ENCODE measurements around the gene ARHGAP24. TPM values are rescaled to one million over a fixed set of nuclear protein-coding genes. Genes with fewer than 3 reads are reported as not detected.

The ARHGAP24 gene
- total and polyA plus RNA-seq, 2 of the 13 experiments (the other 11 are each of a cell fraction or from before 2014, with no cell fraction given), result 0.07 to 0.55 TPM

GRCh38 chr4:85717847-85718246 is 242.9 kb downstream of the ARHGAP24 start:
- 0% methylated on average over 2 of the region's 2 CpGs for WGBS (ENCODE audit: low lambda C conversion rate)
- POLR2A ChIA-PET, result no interaction called here
- Histone ChIP-seq H3K79me2 (ENCODE audit: insufficient read depth, low read length) (no peaks in the 10 kb centered on the region), H4K20me1 (ENCODE audit: insufficient read depth, low read length) (no peaks in the 10 kb centered on the region), H3K27me3 (ENCODE audit: control insufficient read depth in 1 of 2, insufficient read depth in 2 of 2, low read length in 2 of 2) (no peaks in the 10 kb centered on the region), H3K36me3 (replicated peaks in 1 of 2; ENCODE audit: control insufficient read depth in 1 of 2, insufficient read depth in 2 of 2, low read length in 2 of 2) (no peaks in the 10 kb centered on the region), H3K9me3 (ENCODE audit: low read length) (no peaks in the 10 kb centered on the region), H3K9ac (ENCODE audit: insufficient read depth, low read depth, low read length) (no peak overlapping the region), H3K4me1 (ENCODE audit: insufficient read depth, low read length) (no peaks in the 10 kb centered on the region), H3K27ac (ENCODE audit: extremely low read length, insufficient read depth, low read length) (no peak overlapping the region), H3K4me3 (replicated peaks in 1 of 3; ENCODE audit: insufficient read depth in 1 of 3, low read depth in 2 of 3, low read length in 3 of 3) (no peak overlapping the region), H3K4me2 (ENCODE audit: low read depth, low read length) (no peak overlapping the region), H2AFZ (ENCODE audit: low read length) (no peak overlapping the region)
- no TSS peak for BruUV-seq (replicated peaks)
- CTCF ChIA-PET (ENCODE audit: low intra/inter-chr PET ratio, low total read pairs), result no interaction called here
- TF ChIP-seq, protein P1, sequence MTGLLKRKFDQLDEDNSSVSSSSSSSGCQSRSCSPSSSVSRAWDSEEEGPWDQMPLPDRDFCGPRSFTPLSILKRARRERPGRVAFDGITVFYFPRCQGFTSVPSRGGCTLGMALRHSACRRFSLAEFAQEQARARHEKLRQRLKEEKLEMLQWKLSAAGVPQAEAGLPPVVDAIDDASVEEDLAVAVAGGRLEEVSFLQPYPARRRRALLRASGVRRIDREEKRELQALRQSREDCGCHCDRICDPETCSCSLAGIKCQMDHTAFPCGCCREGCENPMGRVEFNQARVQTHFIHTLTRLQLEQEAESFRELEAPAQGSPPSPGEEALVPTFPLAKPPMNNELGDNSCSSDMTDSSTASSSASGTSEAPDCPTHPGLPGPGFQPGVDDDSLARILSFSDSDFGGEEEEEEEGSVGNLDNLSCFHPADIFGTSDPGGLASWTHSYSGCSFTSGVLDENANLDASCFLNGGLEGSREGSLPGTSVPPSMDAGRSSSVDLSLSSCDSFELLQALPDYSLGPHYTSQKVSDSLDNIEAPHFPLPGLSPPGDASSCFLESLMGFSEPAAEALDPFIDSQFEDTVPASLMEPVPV (CRISPR knock-in tag; IDR thresholded peaks at IDR 0.05), result no peak
- TF ChIP-seq MED13 (CRISPR knock-in tag; IDR thresholded peaks at IDR 0.05) (no peak), MIER2 (CRISPR knock-in tag; IDR thresholded peaks at IDR 0.05) (no peak), ZBTB21 (CRISPR knock-in tag; IDR thresholded peaks at IDR 0.05) (no peak), ZEB1 (IDR thresholded peaks at IDR 0.05; ENCODE audit: insufficient replicate concordance, low read depth) (no peak), ZKSCAN8 (CRISPR knock-in tag; IDR thresholded peaks at IDR 0.05; ENCODE audit: borderline replicate concordance) (no peak), ZNF549 (CRISPR knock-in tag; IDR thresholded peaks at IDR 0.05) (no peak)
- TF ChIP-seq, protein P2, sequence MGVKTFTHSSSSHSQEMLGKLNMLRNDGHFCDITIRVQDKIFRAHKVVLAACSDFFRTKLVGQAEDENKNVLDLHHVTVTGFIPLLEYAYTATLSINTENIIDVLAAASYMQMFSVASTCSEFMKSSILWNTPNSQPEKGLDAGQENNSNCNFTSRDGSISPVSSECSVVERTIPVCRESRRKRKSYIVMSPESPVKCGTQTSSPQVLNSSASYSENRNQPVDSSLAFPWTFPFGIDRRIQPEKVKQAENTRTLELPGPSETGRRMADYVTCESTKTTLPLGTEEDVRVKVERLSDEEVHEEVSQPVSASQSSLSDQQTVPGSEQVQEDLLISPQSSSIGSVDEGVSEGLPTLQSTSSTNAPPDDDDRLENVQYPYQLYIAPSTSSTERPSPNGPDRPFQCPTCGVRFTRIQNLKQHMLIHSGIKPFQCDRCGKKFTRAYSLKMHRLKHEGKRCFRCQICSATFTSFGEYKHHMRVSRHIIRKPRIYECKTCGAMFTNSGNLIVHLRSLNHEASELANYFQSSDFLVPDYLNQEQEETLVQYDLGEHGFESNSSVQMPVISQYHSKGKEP (CRISPR knock-in tag; IDR thresholded peaks at IDR 0.05), result no peak
- no peak for DNase-seq (ENCODE audit: low spot score)
- no peak for FAIRE-seq
- intact Hi-C loops (cut with micrococcal nuclease; ENCODE audit: unreplicated experiment), result no loop called here
- in situ Hi-C loops (cut with HindIII; ENCODE audit: extremely low pct_ligation_motif_present, low pct_unique_long_range_greater_than_20kb), result no loop called here
- no peak for ATAC-seq

Measured in HepG2 (cell line).